Measurements from ENCODE around the gene RANBP3. TPM values are rescaled to one million over a fixed set of nuclear protein-coding genes. Genes with fewer than 3 reads are reported as not detected.

The RANBP3 gene
- total RNA-seq, 1 donor from 2014 or later = 92.1 TPM

DNA sequence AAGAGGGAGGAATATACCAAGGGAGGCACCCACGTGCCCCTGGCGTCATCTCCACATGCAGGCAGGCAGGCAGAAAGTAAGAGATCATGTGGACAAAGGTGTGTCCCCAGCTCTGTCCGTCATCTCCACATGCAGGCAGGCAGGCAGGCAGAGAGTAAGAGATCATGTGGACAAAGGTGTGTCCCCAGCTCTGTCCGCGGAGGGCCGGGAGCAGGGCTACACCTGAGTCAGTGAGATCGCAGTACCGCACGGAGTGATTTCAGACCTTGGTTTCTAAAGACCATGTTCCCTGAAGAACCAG is 41.7 kb downstream of the RANBP3 start:
- no peaks in the 10 kb centered on the region for H3K9me3 Mint-ChIP-seq (ENCODE audit: unreplicated experiment)
- TF ChIP-seq, protein P1, sequence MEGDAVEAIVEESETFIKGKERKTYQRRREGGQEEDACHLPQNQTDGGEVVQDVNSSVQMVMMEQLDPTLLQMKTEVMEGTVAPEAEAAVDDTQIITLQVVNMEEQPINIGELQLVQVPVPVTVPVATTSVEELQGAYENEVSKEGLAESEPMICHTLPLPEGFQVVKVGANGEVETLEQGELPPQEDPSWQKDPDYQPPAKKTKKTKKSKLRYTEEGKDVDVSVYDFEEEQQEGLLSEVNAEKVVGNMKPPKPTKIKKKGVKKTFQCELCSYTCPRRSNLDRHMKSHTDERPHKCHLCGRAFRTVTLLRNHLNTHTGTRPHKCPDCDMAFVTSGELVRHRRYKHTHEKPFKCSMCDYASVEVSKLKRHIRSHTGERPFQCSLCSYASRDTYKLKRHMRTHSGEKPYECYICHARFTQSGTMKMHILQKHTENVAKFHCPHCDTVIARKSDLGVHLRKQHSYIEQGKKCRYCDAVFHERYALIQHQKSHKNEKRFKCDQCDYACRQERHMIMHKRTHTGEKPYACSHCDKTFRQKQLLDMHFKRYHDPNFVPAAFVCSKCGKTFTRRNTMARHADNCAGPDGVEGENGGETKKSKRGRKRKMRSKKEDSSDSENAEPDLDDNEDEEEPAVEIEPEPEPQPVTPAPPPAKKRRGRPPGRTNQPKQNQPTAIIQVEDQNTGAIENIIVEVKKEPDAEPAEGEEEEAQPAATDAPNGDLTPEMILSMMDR (IDR thresholded peaks at IDR 0.05; ENCODE audit: partially characterized antibody, unreplicated experiment) = no peak
- no peaks in the 10 kb centered on the region for H3K27me3 Mint-ChIP-seq (ENCODE audit: unreplicated experiment)
- peaks cover 60% of the 10 kb centered on the region for H3K4me1 Mint-ChIP-seq (ENCODE audit: low read depth, unreplicated experiment)
- H3K36me3 Mint-ChIP-seq (ENCODE audit: unreplicated experiment) = no peaks in the 10 kb centered on the region
- peak overlapping the region; percentile 78 for H3K27ac Mint-ChIP-seq (ENCODE audit: unreplicated experiment)
- H3K4me3 Mint-ChIP-seq (ENCODE audit: unreplicated experiment) = peak overlapping the region; percentile 56
- DNase-seq = no peak

DNA sequence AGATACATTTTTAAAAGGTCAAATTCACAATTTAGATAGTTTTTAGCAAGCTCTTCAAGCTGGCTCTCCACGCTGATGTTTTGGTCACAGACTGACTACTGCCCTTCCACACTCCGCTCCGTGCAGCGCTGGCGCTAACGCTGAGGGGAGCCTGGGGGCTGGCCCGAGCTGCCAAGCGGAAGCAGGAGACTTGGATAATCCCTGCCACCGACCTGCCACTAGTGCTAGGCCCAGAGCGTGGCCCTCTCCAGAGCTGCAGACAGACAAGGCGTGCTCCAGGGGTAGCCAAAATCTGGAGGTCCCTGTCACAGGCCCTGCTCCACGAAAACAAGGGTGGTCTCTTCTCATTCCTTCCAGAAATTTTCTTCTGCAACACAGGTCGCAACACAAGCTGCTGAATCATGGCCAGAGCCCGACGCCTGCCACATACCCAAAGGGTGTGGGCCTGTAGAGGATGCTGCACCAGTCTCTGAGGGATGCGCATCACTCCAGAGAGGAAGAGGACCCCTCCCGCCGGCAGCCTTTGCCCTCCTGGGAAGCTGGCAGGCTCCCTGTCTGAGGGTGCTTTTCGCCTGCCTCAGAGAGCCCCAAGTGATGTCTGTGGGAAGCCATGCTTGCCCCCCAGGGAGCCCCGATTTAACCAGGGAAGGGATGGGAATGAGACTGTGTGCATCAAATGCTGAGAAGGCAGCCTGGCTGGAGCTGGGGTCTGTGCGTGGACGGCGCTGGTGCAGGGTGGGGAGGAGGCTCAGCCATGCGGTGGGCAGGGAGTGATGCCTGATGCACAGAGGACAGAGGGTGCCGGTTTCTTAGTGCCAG is 42.3 kb downstream of the RANBP3 start:
- no peak for DNase-seq
- Mint-ChIP-seq H3K4me3 (ENCODE audit: unreplicated experiment) (peak overlapping the region; percentile 56), H3K27ac (ENCODE audit: unreplicated experiment) (peak overlapping the region; percentile 78), H3K36me3 (ENCODE audit: unreplicated experiment) (no peaks in the 10 kb centered on the region), H3K4me1 (ENCODE audit: low read depth, unreplicated experiment) (peaks cover 60% of the 10 kb centered on the region), H3K9me3 (ENCODE audit: unreplicated experiment) (no peaks in the 10 kb centered on the region), H3K27me3 (ENCODE audit: unreplicated experiment) (no peaks in the 10 kb centered on the region)
- TF ChIP-seq, protein P1 (IDR thresholded peaks at IDR 0.05; ENCODE audit: partially characterized antibody, unreplicated experiment) = no peak

DNA sequence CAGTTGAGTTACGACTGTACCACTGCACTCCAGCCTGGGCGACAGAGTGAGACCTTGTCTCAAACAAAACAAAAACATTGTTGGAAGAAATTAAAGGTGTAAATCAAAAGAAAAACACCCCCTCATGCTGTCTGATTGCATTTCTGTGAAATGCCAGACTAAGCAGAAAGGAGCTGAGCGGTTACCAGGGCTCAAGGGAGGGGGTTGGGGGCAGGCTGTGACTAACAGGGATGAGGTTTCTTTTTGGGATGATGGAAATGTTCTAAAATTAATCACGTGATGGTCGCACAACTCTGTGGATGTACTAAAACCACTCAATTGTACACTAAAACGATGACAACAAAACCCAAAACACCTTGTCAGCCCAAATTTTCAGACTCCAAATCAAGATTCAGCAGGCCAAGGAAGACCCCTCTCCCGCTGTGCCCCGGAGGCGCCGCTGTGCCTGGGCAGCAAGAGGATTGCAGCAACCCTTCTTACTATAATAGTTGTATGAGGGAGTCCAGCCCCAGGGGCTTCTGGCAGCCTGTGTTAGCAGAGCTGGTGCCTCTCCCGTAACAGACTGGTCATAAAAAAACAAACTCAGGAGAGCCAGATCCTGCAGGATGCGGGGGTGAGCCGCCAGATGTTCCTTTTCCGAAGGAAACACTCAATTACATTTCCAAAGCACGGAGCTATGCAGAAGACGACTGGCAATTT is 43.0 kb downstream of the RANBP3 start:
- H3K27me3 Mint-ChIP-seq (ENCODE audit: unreplicated experiment) = no peaks in the 10 kb centered on the region
- no peaks in the 10 kb centered on the region for H3K9me3 Mint-ChIP-seq (ENCODE audit: unreplicated experiment)
- no peak for DNase-seq
- TF ChIP-seq, protein P1 (IDR thresholded peaks at IDR 0.05; ENCODE audit: partially characterized antibody, unreplicated experiment) = no peak
- H3K36me3 Mint-ChIP-seq (ENCODE audit: unreplicated experiment) = no peaks in the 10 kb centered on the region
- peaks cover 57% of the 10 kb centered on the region for H3K4me1 Mint-ChIP-seq (ENCODE audit: low read depth, unreplicated experiment)
- H3K27ac Mint-ChIP-seq (ENCODE audit: unreplicated experiment) = peak overlapping the region; percentile 78
- H3K4me3 Mint-ChIP-seq (ENCODE audit: unreplicated experiment) = peak overlapping the region; percentile 18

DNA sequence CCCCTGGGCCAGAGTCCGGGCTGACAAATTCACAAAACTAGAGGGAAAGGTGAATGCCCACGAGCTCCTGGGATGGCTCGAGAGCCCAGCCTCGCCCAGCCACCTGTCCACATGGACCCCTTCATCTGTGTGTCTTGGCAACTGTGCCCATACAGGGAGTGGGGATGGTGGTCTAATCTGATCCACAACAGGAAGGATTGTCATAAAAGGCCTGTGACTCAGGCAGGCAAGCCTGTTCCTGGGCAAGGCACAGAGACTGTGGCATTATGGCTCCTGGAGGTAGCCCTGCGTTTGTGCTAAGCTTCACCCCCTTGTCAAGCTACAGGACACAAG is 43.9 kb downstream of the RANBP3 start:
- Mint-ChIP-seq H3K36me3 (ENCODE audit: unreplicated experiment) (no peaks in the 10 kb centered on the region), H3K9me3 (ENCODE audit: unreplicated experiment) (no peaks in the 10 kb centered on the region), H3K27me3 (ENCODE audit: unreplicated experiment) (no peaks in the 10 kb centered on the region), H3K4me1 (ENCODE audit: low read depth, unreplicated experiment) (peaks cover 50% of the 10 kb centered on the region), H3K27ac (ENCODE audit: unreplicated experiment) (no peak overlapping the region), H3K4me3 (ENCODE audit: unreplicated experiment) (no peak overlapping the region)
- DNase-seq = no peak
- TF ChIP-seq, protein P1 (IDR thresholded peaks at IDR 0.05; ENCODE audit: partially characterized antibody, unreplicated experiment) = no peak

Measured in glutamatergic neuron (in vitro differentiated cells).